OCI-LY7 (cell line): ENCODE data around the gene PPP2R2B. TPM values are rescaled to one million over a fixed set of nuclear protein-coding genes. Genes with fewer than 3 reads are reported as not detected.

Experiments
- BruUV-seq: library from RNA; stranded (reverse); fragments of 400-500 nt; replicated peaks from 2 replicates; lab custom pipeline; 2021; lab: Mats Ljungman, UMichigan
- CTCF ChIA-PET: fragments of 300-600 bp; sonication (Branson Sonifier 250); formaldehyde crosslinking; loops from one replicate; lab custom pipeline; 2022; ENCODE audit warnings: antibody characterized with exemption; ENCODE audit not compliant: unreplicated experiment; lab: Charles Lee
- POLR2A ChIA-PET: fragments of 300-600 bp; sonication (Branson Sonifier 250); formaldehyde crosslinking; loops from one replicate; lab custom pipeline; 2022; ENCODE audit warnings: antibody characterized with exemption; lab: Charles Lee
- DNase-seq: peaks from one replicate; pipeline ENCODE4 v3.0.0-alpha.2; 2015; ENCODE audit warnings: low spot score
- H2AFZ ChIP-seq: fragments of 200-600 bp; sonication (generic), shearing (Covaris generic); 2 replicates; pipeline ENCODE4 v1.6.1; 2014; ENCODE audit warnings: mild to moderate bottlenecking, antibody characterized with exemption, low read length, moderate library complexity
- H3K27ac ChIP-seq: fragments of 200-600 bp; sonication (generic); 2 replicates; pipeline ENCODE4 v1.5.1; 2014; ENCODE audit warnings: mixed run types, low read depth, mild to moderate bottlenecking, moderate library complexity, low read length, inconsistent platforms; ENCODE audit not compliant: poor library complexity, severe bottlenecking
- H3K36me3 ChIP-seq: fragments of 200-600 bp; sonication (generic); 2 replicates; pipeline ENCODE4 v1.6.1; 2014; ENCODE audit warnings: mild to moderate bottlenecking, antibody characterized with exemption, low read length, moderate library complexity, mixed read lengths; ENCODE audit not compliant: insufficient read depth
- H3K4me1 ChIP-seq: fragments of 200-600 bp; sonication (generic); 2 replicates; pipeline ENCODE4 v1.5.1; 2014; ENCODE audit warnings: mild to moderate bottlenecking, low read length; ENCODE audit not compliant: insufficient read depth, poor library complexity, severe bottlenecking
- H3K4me2 ChIP-seq: fragments of 200-600 bp; sonication (generic); 2 replicates; pipeline ENCODE4 v1.6.1; 2014; ENCODE audit warnings: mild to moderate bottlenecking, low read length
- H3K4me3 ChIP-seq: fragments of 200-600 bp; sonication (generic); 2 replicates; pipeline ENCODE4 v1.5.1; 2014; ENCODE audit warnings: mild to moderate bottlenecking, low read depth, low read length; ENCODE audit not compliant: poor library complexity, severe bottlenecking
- H3K79me2 ChIP-seq: fragments of 200-600 bp; sonication (generic); 2 replicates; pipeline ENCODE4 v1.6.1; 2016; ENCODE audit warnings: low read depth, mild to moderate bottlenecking, low read length, moderate library complexity, mixed read lengths; ENCODE audit not compliant: insufficient read depth
- H3K9me2 ChIP-seq: fragments of 200-600 bp; sonication (generic); 2 replicates; pipeline ENCODE4 v1.6.1; 2016; ENCODE audit warnings: mild to moderate bottlenecking, low read length, mixed read lengths; ENCODE audit not compliant: insufficient read depth
- H3K9me3 ChIP-seq: fragments of 200-600 bp; sonication (generic); 2 replicates; pipeline ENCODE4 v1.6.1; 2014; ENCODE audit warnings: mild to moderate bottlenecking, mixed run types, low read length, mixed read lengths
- H4K20me1 ChIP-seq: fragments of 200-600 bp; sonication (generic); 2 replicates; pipeline ENCODE4 v1.6.1; 2014; ENCODE audit warnings: mild to moderate bottlenecking, antibody characterized with exemption, low read length, moderate library complexity, mixed read lengths; ENCODE audit not compliant: insufficient read depth
- CTCF ChIP-seq: fragments of 200-600 bp; sonication (generic); conservative IDR thresholded peaks from 2 replicates; pipeline ENCODE4 v1.5.1; 2014; ENCODE audit warnings: mild to moderate bottlenecking, antibody characterized with exemption, low read length, moderate library complexity, mixed read lengths
- EZH2phosphoT487 ChIP-seq: fragments of 200-600 bp; sonication (generic); IDR thresholded peaks from 2 replicates; pipeline ENCODE4 v1.6.1; 2018; ENCODE audit warnings: low read depth, borderline replicate concordance, mild to moderate bottlenecking, mixed run types, antibody characterized with exemption, low read length, moderate library complexity, mixed read lengths
- intact Hi-C: fragments of 100-400 bp; cut with micrococcal nuclease; formaldehyde crosslinking; loops from one replicate; pipeline ENCODE4 v1.10.0; 2022; ENCODE audit not compliant: unreplicated experiment
- total RNA-seq, 2 experiments: library from RNA; depleted of rRNA in 1 of 2; stranded (reverse); fragments of >200 nt in 1 of 2; shearing (Covaris generic) in 1 of 2; gene quantifications; 2 replicates each; pipeline ENCODE4 v1.2.3, GENCODE V29; 2014 to 2022

PPP2R2B gene
- total RNA-seq, 2 experiments from 2014 or later = not detected

GRCh38 chr5:146770980-146771379, 107.6 kb downstream of the PPP2R2B start:
- no peak for TF ChIP-seq EZH2phosphoT487
- no peak for TF ChIP-seq CTCF
- no peak overlapping the region for H3K4me3 ChIP-seq
- intact Hi-C loops = no loop called here
- ChIA-PET CTCF (no interaction called here), POLR2A (no interaction called here)
- no peaks in the 10 kb centered on the region for H3K4me1 ChIP-seq
- H3K36me3 ChIP-seq = no peaks in the 10 kb centered on the region
- no peaks in the 10 kb centered on the region for H3K79me2 ChIP-seq
- H2AFZ ChIP-seq = no peak overlapping the region
- DNase-seq = no peak
- H3K4me2 ChIP-seq = no peak overlapping the region
- no TSS peak for BruUV-seq
- H3K9me3 ChIP-seq = no peaks in the 10 kb centered on the region
- H3K9me2 ChIP-seq = no peaks in the 10 kb centered on the region
- no peak overlapping the region for H3K27ac ChIP-seq
- H4K20me1 ChIP-seq = no peaks in the 10 kb centered on the region

GRCh38 chr5:146770546-146770945, 108.0 kb downstream of the PPP2R2B start:
- TF ChIP-seq CTCF (no peak), EZH2phosphoT487 (no peak)
- H3K79me2 ChIP-seq = no peaks in the 10 kb centered on the region
- H3K4me3 ChIP-seq = no peak overlapping the region
- CTCF ChIA-PET = no interaction called here
- no TSS peak for BruUV-seq
- POLR2A ChIA-PET = no interaction called here
- H3K4me2 ChIP-seq = no peak overlapping the region
- no peak overlapping the region for H2AFZ ChIP-seq
- no peak overlapping the region for H3K27ac ChIP-seq
- no peak for DNase-seq
- H3K9me2 ChIP-seq = no peaks in the 10 kb centered on the region
- H4K20me1 ChIP-seq = no peaks in the 10 kb centered on the region
- H3K9me3 ChIP-seq = no peaks in the 10 kb centered on the region
- intact Hi-C loops = no loop called here
- no peaks in the 10 kb centered on the region for H3K36me3 ChIP-seq
- no peaks in the 10 kb centered on the region for H3K4me1 ChIP-seq

- Histone ChIP-seq H3K79me2 (no peaks in the 10 kb centered on the region), H2AFZ (no peak overlapping the region), H3K4me1 (no peaks in the 10 kb centered on the region), H3K36me3 (no peaks in the 10 kb centered on the region), H3K27ac (no peak overlapping the region), H3K9me3 (no peaks in the 10 kb centered on the region), H4K20me1 (no peaks in the 10 kb centered on the region), H3K4me3 (no peak overlapping the region), H3K4me2 (no peak overlapping the region), H3K9me2 (no peaks in the 10 kb centered on the region)
- CTCF ChIA-PET = no interaction called here
- no TSS peak for BruUV-seq
- intact Hi-C loops = no loop called here
- no peak for DNase-seq
- POLR2A ChIA-PET = no interaction called here
- TF ChIP-seq CTCF (no peak), EZH2phosphoT487 (no peak)
Measured at GRCh38 chr5:146767534-146767933, 111.0 kb downstream of the PPP2R2B start.
